Erythroblast (primary cell): ENCODE data around the gene CCR6.

ENCODE experiments used
- GATA1 ChIP-seq: IDR thresholded peaks from 2 replicates; pipeline ENCODE4 v1.6.1; 2011; ENCODE audit warnings: low read depth, mild to moderate bottlenecking, control low read depth, low read length, moderate library complexity
- POLR2A ChIP-seq: IDR thresholded peaks from 2 replicates; pipeline ENCODE4 v1.6.1; 2011; ENCODE audit warnings: mild to moderate bottlenecking, low read length

GRCh38 chr6:167077241-167077932, 45.5 kb upstream of the CCR6 start:
- TF ChIP-seq POLR2A (no peak), GATA1 (no peak)
